Tibial nerve (tissue), 4 donors: ENCODE data around the gene KCNA3.

Source experiments
- EP300 ChIP-seq, 2 donors: sonication (generic); formaldehyde crosslinking; IDR thresholded peaks; one replicate each; pipeline ENCODE4 v1.6.1; 2017; ENCODE audit warnings: antibody characterized with exemption in 2 of 2, mild to moderate bottlenecking in 1 of 2
- TF ChIP-seq, protein P1 (sequence below), 5 experiments: fragments of 200-600 bp in 3 of 5; fragments of 450-650 bp in 2 of 5; sonication (generic) in 3 of 5; IDR thresholded peaks; one replicate each; pipeline ENCODE4 v1.5.1; 2016 to 2019; ENCODE audit warnings: antibody characterized with exemption in 5 of 5, mild to moderate bottlenecking in 3 of 5, moderate library complexity in 2 of 5

DNA sequence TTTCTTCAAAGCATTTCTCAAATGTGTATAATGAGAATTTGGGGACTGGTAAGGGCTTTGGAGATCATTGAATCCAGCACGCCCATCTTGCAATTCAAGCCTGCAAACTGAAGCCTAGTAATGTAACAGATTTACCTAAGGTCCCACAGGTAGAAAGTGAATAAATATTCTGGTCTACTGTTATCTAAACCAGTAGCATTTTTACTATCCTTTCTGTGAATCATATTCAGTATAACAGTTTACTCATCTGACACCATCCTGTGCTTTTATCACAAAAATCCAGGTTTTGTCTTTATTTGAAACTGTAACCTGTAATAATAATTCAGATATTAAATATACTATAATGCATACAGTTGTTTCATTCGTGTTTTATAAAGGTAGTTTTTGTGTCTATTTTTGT is 17.4 kb downstream of the KCNA3 start:
- TF ChIP-seq, protein P1, sequence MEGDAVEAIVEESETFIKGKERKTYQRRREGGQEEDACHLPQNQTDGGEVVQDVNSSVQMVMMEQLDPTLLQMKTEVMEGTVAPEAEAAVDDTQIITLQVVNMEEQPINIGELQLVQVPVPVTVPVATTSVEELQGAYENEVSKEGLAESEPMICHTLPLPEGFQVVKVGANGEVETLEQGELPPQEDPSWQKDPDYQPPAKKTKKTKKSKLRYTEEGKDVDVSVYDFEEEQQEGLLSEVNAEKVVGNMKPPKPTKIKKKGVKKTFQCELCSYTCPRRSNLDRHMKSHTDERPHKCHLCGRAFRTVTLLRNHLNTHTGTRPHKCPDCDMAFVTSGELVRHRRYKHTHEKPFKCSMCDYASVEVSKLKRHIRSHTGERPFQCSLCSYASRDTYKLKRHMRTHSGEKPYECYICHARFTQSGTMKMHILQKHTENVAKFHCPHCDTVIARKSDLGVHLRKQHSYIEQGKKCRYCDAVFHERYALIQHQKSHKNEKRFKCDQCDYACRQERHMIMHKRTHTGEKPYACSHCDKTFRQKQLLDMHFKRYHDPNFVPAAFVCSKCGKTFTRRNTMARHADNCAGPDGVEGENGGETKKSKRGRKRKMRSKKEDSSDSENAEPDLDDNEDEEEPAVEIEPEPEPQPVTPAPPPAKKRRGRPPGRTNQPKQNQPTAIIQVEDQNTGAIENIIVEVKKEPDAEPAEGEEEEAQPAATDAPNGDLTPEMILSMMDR (IDR thresholded peaks at IDR 0.05): no peak
- TF ChIP-seq EP300 (IDR thresholded peaks at IDR 0.05): no peak
